ENCODE data around the gene RLIM.
"Not testable (repeated sequence)": the region's sequence is repeated elsewhere in the genome, so short reads cannot be mapped to it uniquely, and the experiment has no call there.

The RLIM gene, protein sequence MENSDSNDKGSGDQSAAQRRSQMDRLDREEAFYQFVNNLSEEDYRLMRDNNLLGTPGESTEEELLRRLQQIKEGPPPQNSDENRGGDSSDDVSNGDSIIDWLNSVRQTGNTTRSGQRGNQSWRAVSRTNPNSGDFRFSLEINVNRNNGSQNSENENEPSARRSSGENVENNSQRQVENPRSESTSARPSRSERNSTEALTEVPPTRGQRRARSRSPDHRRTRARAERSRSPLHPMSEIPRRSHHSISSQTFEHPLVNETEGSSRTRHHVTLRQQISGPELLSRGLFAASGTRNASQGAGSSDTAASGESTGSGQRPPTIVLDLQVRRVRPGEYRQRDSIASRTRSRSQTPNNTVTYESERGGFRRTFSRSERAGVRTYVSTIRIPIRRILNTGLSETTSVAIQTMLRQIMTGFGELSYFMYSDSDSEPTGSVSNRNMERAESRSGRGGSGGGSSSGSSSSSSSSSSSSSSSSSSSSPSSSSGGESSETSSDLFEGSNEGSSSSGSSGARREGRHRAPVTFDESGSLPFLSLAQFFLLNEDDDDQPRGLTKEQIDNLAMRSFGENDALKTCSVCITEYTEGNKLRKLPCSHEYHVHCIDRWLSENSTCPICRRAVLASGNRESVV

DNA sequence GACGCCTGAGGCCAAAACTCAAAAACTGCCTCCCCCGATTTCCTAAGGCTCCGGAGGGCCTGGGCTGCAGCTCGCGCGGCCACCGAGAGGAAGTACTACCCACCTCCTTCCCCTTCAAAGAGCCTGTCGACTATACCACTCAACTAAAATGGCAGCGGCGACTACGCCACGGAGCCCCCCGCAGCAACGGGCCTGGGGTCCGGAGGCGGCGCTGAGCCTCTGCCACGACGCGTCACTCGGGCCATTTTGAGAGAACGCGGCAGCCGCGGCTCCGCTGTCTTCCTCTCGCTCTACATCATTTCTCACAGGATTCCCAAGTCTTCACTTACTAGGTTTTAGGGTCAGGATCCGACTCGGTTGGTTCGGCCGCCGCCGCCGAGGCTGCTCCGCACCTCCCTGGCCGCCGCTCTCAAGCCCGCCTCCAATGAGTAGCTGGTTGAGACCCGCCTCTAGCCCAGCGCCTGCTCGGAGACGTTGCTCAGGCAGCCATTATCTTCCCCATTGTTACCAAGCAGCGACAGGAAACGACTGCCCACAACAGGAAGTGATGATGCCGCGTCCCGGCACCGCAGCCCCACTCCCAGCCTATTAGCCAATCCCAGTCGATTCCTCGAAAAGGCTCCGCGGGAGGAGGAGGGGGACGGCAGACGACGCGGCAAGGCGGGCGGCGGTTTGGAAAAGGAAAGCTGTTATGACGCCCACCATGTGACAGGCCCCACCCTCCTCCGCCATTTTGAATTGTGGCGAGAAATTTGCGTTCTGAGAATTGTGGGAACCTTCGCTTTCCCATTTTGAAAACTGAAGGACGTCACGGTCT, at the start of gene RLIM:
Gene RLIM (minus strand): TSS at position 532 of the 817 bp plus-strand sequence. CDS start 18,647 bp downstream, outside the sequence.
- peak; percentile 93 for ATAC-seq (ENCODE audit: insufficient read depth, low read depth)
- H3K27me3 ChIP-seq (ENCODE audit: insufficient read depth, low read length, poor library complexity): no peaks in the 10 kb centered on the region
- peak within 1 kb of the TSS; percentile 68 for H3K4me2 ChIP-seq (ENCODE audit: insufficient read depth, low read length)
- peak within 1 kb of the TSS; percentile 82 to 86 for H3K4me3 ChIP-seq (ENCODE audit: low read depth in 1 of 2, low read length in 2 of 2)
- peak; percentile 95 for DNase-seq
- TF ChIP-seq, protein P1, sequence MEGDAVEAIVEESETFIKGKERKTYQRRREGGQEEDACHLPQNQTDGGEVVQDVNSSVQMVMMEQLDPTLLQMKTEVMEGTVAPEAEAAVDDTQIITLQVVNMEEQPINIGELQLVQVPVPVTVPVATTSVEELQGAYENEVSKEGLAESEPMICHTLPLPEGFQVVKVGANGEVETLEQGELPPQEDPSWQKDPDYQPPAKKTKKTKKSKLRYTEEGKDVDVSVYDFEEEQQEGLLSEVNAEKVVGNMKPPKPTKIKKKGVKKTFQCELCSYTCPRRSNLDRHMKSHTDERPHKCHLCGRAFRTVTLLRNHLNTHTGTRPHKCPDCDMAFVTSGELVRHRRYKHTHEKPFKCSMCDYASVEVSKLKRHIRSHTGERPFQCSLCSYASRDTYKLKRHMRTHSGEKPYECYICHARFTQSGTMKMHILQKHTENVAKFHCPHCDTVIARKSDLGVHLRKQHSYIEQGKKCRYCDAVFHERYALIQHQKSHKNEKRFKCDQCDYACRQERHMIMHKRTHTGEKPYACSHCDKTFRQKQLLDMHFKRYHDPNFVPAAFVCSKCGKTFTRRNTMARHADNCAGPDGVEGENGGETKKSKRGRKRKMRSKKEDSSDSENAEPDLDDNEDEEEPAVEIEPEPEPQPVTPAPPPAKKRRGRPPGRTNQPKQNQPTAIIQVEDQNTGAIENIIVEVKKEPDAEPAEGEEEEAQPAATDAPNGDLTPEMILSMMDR (IDR thresholded peaks at IDR 0.05; ENCODE audit: borderline replicate concordance, extremely low read depth, low read length, poor library complexity, severe bottlenecking): no peak
- no peak for TF ChIP-seq EZH2 (IDR thresholded peaks at IDR 0.05; ENCODE audit: borderline replicate concordance, low read depth, low read length, severe bottlenecking)
- H3K9ac ChIP-seq (ENCODE audit: low read depth, low read length): peak within 1 kb of the TSS; percentile 99
- peaks cover 31% of the 10 kb centered on the region for H3K4me1 ChIP-seq (ENCODE audit: insufficient read depth, low read length)
- H4K20me1 ChIP-seq (ENCODE audit: insufficient read depth, low read length): peaks cover 4% of the 10 kb centered on the region; the same call in 1 of the 2 replicates
- H3K27ac ChIP-seq (ENCODE audit: low read length): peak within 1 kb of the TSS; percentile 98
- H3K9me3 ChIP-seq (ENCODE audit: insufficient read depth, low read length, severe bottlenecking): no peaks in the 10 kb centered on the region
- H2AFZ ChIP-seq (ENCODE audit: low read depth, low read length): peak within 1 kb of the TSS; percentile 74
- peaks cover 23% of the 10 kb centered on the region for H3K36me3 ChIP-seq (ENCODE audit: insufficient read depth, low read length)
- peaks cover 53% of the 10 kb centered on the region for H3K79me2 ChIP-seq (ENCODE audit: insufficient read depth, low read length)

DNA sequence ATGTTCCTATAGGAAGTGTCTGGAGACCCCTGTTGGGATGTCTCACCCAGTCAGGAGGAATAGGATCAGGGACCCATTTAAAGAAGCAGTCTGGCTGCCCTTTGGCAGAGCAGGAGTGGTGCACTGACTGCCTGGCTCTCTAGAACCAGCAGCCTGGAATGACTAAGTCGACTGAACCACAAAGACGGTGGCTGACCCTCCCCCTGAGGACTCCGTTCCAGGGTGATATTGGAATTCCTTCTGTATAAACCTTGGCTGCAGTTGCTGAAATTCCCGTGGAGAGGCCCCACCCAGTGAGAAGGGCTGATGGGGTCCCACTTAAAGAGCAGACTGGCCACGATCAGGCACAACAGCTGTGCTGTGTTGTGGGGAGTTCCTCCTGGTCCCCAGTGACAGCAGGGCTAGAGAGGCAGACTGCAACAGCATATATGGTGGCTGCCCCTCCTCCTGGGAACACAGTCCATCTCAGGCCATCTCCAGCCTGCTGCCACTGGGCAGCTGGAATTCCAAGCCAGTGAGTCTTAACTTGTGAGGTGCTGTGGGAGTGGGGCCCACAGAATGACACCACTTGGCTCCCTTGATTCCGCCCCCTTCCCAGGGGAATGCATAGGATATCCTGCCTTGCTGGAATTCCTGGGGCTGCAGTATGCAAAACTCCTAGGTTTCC, 41.8 kb upstream of the RLIM start:
- Histone ChIP-seq H3K27ac (ENCODE audit: low read length) (no peak overlapping the region), H3K9ac (ENCODE audit: low read depth, low read length) (no peak overlapping the region), H3K4me3 (ENCODE audit: low read depth in 1 of 2, low read length in 2 of 2) (no peak overlapping the region), H3K36me3 (ENCODE audit: insufficient read depth, low read length) (no peaks in the 10 kb centered on the region), H3K27me3 (ENCODE audit: insufficient read depth, low read length, poor library complexity) (no peaks in the 10 kb centered on the region), H2AFZ (ENCODE audit: low read depth, low read length) (no peak overlapping the region), H3K4me1 (ENCODE audit: insufficient read depth, low read length) (no peaks in the 10 kb centered on the region), H3K4me2 (ENCODE audit: insufficient read depth, low read length) (no peak overlapping the region), H3K9me3 (ENCODE audit: insufficient read depth, low read length, severe bottlenecking) (no peaks in the 10 kb centered on the region), H3K79me2 (ENCODE audit: insufficient read depth, low read length) (no peaks in the 10 kb centered on the region), H4K20me1 (ENCODE audit: insufficient read depth, low read length) (no peaks in the 10 kb centered on the region)
- no peak for DNase-seq
- no peak for ATAC-seq (ENCODE audit: insufficient read depth, low read depth)
- TF ChIP-seq EZH2 (IDR thresholded peaks at IDR 0.05; ENCODE audit: borderline replicate concordance, low read depth, low read length, severe bottlenecking): no peak
- TF ChIP-seq, protein P1 (IDR thresholded peaks at IDR 0.05; ENCODE audit: borderline replicate concordance, extremely low read depth, low read length, poor library complexity, severe bottlenecking): no peak

DNA sequence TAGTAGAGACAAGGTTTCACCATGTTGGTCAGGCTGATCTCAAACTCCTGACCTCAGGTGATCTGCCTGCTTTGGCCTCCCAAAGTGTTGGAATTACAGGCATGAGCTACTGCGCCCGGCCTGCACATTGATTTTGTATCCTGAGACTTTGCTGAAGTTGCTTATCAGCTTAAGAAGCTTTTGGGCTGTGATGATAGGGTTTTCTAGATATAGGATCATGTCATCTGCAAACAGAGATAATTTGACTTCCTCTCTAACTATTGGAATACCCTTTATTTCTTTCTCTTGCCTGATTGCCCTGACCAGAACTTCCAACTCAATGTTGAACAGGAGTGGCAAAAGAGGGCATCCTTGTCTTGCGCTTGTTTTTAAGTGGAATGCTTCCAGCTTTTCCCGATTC, 40.5 kb upstream of the RLIM start:
- not testable (repeated sequence) for H3K4me1 ChIP-seq (ENCODE audit: insufficient read depth, low read length); DNase-seq; H3K4me2 ChIP-seq (ENCODE audit: insufficient read depth, low read length); H3K9ac ChIP-seq (ENCODE audit: low read depth, low read length); H3K79me2 ChIP-seq (ENCODE audit: insufficient read depth, low read length); H4K20me1 ChIP-seq (ENCODE audit: insufficient read depth, low read length); H3K27me3 ChIP-seq (ENCODE audit: insufficient read depth, low read length, poor library complexity); H2AFZ ChIP-seq (ENCODE audit: low read depth, low read length); H3K4me3 ChIP-seq (ENCODE audit: low read depth in 1 of 2, low read length in 2 of 2); H3K27ac ChIP-seq (ENCODE audit: low read length); ATAC-seq (ENCODE audit: insufficient read depth, low read depth); H3K9me3 ChIP-seq (ENCODE audit: insufficient read depth, low read length, severe bottlenecking); H3K36me3 ChIP-seq (ENCODE audit: insufficient read depth, low read length)

All from DND-41 (cell line).